ENCODE results near the gene TPSD1.

DNA sequence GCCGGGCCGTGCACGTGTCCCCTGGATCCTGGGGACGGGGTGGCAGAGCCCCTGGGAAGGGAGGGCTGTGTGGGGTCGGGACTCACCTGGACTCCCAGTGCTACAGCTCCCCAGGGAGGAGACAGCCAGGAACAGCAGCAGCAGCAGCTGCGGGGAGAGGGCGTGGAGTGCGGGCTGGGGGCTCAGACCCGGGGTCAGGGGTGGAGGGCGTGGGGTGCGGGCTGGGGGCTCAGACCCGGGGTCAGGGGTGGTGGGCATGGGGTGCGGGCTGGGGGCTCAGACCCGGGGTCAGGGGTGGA, 20.7 kb downstream of the TPSD1 start:
- TF ChIP-seq CTCF (IDR thresholded peaks at IDR 0.05) (no peak), ZFX (IDR thresholded peaks at IDR 0.05; ENCODE audit: borderline replicate concordance) (no peak)

Measured in 22Rv1 (cell line).